Hippocampal formation (tissue), 2 donors: ENCODE data around the gene HIVEP1.
A peak's percentile ranks its signal among the peaks of the same experiment; 100 is the strongest.
"Not testable (repeated sequence)": the region's sequence is repeated elsewhere in the genome, so short reads cannot be mapped to it uniquely, and the experiment has no call there.

Experiments
- DNase-seq, 2 donors: peaks; one replicate each; lab custom pipeline; 2025; lab: John Stamatoyannopoulos, UW

HIVEP1 gene

DNA sequence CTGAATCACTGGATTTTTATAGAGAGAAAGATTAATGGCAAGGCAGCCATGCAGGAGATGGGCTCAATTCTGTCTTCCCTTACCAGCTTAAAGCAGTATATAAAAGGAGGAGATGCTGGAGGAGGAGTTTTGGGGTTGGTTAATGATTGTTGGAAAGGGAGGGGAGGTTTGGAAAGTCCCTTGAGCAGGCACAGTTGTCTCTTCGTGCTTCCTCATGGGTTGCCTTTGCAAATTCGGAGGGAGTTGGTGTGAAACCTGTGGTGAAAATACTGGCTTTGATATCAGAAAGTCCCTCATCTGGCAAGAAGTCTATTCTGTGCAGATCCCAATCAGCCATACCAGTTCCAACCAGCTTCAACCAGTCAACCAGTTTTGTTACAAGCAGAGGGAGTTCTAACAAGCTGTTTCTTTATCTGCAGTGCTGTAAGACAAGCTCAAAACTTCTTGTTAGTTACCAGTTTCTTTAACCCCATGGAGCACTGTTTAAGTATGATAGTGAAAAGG is 107.0 kb downstream of the HIVEP1 start:
- no peak for DNase-seq

DNA sequence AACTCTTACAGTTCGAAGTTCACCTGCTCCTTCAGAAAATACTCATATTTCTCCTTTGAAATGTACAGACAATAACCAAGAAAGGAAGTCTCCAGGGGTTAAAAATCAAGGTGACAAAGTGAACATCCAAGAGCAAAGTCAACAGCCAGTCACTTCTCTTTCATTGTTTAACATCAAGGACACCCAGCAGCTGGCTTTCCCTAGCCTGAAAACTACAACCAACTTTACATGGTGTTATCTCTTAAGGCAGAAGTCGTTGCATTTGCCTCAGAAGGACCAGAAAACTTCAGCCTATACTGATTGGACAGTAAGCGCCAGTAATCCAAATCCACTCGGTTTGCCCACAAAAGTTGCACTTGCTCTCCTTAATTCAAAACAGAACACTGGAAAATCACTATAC is 113.3 kb downstream of the HIVEP1 start:
- no peak for DNase-seq

- no peak for DNase-seq
Measured at GRCh38 chr6:12126051-12126450, 113.9 kb downstream of the HIVEP1 start.

DNA sequence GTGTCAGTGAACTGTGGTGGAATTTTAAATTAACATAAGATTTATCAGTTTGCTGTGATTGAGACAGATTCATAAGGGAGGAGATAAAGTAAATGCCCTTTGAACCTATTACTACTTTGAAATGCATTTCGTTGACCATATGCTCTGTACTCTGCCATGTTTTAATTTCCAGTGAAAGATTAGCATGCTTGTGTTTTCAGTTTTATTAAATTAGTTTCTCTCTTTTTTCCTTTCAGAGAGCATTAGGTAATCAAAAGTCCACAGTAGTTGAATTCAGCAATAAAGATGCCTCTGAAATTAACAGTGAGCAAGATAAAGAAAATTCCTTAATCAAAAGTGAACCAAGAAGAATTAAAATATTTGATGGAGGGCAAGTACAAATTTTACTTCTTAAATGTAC is 117.4 kb downstream of the HIVEP1 start:
- DNase-seq = no peak

- DNase-seq = no peak
Measured at GRCh38 chr6:12132351-12133222, 120.5 kb downstream of the HIVEP1 start.

DNA sequence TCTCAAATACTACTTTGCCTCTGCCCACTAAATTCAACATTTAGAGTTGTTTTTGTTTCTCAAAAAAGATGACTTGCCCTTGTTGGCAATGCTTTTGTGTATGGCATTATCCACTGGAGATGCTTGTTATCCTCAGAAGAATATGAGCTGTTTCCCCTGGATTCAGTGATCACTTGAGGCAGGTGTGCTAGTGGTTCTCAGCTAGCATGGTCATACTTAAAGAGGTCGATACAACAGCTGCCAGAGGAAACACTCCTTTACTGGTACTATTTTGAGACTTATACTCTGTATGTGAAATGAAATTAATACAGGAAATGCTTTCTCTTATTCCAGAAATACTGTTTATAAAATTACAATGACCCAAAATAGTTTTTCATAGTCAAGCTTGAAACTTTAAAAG is 122.5 kb downstream of the HIVEP1 start:
- DNase-seq = no peak

DNA sequence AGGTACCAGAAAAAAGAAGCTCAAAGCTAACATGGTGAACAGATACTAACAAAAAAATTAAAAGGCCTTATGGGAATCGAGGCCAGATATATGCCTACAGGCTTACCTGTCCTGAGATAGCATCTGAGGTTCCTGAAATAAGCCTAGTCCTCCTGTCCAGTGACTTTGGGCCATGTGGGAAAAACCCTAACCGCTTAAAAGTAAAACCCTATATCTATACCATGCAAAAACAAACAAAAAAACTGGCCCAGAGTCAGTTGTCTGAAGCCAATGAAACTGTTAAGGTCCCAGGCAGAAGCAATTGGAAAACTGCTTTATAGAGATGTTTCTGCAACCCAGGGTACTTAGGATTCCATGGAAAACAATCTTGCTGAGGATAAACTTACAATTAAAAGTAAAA is 122.9 kb downstream of the HIVEP1 start:
- DNase-seq = no peak

DNA sequence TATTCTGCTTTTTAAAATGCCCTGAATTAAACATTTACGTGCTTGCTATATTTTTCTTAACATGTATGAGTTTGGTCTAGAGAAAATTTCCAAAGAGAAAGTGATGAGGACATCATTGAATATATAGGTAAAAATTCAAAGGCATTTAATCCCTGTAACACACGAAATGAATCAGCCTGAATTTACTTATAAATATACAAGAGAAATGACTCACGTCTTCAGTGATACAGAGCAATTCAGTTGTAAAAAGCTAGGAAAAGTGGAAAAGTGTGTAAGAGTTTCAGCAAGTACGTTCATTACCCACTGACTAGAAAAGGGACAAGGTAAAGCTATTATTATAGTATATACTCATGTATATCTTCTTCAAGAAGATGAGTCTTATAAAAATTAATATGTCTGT is 124.8 kb downstream of the HIVEP1 start:
- DNase-seq = no peak

DNA sequence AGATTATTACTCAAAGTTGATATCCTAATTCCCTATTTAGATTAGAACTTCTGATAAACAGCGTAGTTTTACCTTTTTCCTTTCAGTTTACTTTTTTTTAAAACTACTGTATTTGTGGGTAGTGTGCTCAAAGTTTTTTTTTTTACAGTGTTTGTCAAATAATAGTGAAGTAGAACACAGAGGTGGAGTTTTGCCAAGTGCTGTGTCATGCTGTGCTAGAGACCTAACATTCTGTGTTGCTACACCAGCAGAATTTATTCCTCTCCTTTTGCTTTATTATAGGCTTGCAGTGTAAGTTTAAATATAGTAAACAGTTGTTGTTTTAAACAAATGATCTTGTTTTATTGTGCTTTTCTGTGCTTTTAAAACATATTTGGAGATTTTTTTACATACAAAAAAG is 125.4 kb downstream of the HIVEP1 start:
- peak in 1 of 2 donors; percentile 31 for DNase-seq

- DNase-seq = no peak
Measured at GRCh38 chr6:12138381-12138780, 126.3 kb downstream of the HIVEP1 start.

GRCh38 chr6:12138936-12139335 is 126.8 kb downstream of the HIVEP1 start:
- DNase-seq = no peak

DNA sequence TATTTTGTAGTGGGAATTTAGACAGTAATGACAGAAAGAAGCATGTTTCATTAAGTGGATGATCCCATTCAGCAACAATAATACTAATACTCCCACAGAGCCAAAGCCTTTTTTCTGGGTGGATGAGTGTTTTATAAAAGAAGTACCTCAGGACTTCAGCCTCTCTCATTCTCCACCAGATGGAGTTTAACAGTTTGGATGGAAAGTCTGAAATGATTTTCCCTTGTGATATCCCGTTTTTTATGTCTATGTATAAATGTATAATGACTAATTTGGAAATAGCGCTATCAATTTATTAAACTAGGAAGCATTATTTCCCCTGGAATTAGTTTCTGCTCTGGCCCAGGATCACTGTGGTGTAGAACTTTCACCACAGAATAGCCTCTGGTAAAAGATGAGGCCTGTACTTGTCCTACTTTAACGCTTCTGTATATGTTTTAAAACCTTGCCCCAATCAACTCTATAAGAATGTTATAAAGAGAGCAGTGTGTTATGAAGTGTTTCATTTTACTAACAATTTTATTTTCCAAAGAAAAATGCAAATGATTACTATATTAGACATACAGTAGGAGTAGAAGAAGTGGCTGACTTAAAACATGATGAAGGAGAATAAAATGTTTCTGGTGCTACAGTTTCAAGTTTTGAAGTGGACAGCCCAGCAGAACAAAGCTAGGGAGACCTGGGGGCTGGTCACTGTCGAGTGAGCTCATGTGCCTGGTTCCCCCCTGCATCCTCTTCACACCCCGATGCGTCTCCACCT is 135.6 kb downstream of the HIVEP1 start:
- DNase-seq = no peak

- DNase-seq = no peak
Measured at GRCh38 chr6:12148317-12148801, 136.2 kb downstream of the HIVEP1 start.

DNA sequence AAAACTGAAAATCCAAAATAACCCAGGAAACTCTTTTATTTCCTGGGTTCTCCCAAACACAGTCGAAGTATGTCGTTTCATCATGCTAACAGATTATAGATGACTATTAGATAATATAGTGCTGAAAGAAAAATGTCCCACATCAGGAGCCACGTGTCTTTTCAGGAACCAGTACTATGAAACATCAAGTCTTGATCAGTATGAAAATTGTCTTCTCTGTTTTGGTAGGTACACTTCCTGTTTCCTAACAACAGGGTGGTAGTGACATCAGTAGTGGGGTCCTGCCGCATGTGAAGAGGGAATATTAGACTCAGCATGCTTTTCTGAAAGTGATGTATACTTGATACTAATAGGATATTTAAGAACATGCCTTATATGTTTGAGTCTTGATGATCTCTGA is 136.7 kb downstream of the HIVEP1 start:
- no peak for DNase-seq

DNA sequence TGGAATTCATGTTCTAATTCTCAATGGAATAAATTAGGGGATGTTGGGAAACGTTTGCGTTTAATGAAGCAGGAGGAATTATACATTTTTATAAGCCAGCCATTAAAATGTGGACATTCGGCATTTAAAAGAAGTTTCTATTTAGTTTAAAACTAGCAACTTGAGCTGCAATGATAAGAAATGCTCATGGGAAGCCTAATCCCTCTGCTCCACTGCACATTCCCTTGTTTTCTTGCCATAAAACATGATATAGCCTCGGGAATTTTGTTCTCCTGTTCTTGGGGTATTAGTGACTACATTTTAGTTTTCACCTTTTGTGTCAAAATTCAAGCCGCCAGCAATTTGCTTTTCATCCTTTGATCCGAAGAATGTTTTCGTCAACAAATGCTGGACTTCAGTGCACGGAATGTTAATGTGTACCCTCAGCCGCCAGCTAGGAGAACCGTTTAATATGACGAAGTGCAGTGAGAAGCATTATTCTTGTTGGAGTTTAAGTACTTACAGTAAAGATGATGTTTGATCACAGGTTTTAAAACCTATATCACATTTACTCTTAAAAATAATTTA is 137.9 kb downstream of the HIVEP1 start:
- peak in 1 of 2 donors; percentile 33 for DNase-seq

GRCh38 chr6:12150812-12151432 is 138.8 kb downstream of the HIVEP1 start:
- peak in 1 of 2 donors; percentile 10 for DNase-seq

GRCh38 chr6:12151433-12151820 is 139.3 kb downstream of the HIVEP1 start:
- DNase-seq = no peak

DNA sequence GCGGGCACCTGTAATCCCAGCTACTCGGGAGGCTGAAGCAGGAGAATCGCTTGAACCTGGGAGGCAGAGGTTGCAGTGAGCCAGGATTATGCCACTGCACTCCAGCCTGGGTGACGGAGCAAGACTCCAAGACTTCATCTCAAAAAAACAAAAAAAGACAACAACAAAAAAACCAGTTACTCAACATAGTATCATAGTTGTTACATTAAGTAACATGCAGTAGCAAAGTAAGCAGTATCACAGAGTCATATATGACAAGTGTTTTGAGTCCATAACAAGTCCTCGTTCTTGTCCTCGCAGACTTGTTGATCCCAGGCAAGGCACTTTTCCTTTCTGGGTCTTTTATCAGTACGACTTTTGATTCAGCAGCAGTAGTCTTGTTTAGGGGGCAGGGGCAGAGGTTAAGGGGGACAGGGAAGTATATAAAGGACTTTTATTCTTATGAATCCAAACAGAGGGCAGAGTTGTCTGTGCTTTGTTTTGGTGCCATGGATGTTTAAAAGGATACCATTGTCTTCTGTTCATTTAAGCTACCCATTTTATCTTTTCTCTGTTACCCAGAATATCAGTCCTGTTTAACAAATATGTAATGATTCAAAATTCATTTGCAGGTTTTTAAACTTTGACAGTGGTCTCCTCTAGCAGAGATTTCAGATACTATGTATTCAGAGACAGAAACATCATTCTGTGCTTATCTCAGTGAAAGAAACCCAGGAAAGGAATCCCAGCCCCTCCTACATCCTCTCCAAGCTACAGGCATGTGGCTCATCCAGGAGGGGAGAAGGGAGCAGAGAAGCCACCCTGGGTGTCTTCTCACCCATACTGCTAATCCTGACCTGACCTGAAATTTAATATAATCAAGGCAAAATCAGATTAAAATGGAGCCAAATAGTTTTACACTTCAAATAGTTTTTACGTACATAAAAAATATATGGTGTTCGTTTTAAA is 140.2 kb downstream of the HIVEP1 start:
- peak; percentile 25 to 78 for DNase-seq

GRCh38 chr6:12155769-12156168 is 143.7 kb downstream of the HIVEP1 start:
- DNase-seq = not testable (repeated sequence)

DNA sequence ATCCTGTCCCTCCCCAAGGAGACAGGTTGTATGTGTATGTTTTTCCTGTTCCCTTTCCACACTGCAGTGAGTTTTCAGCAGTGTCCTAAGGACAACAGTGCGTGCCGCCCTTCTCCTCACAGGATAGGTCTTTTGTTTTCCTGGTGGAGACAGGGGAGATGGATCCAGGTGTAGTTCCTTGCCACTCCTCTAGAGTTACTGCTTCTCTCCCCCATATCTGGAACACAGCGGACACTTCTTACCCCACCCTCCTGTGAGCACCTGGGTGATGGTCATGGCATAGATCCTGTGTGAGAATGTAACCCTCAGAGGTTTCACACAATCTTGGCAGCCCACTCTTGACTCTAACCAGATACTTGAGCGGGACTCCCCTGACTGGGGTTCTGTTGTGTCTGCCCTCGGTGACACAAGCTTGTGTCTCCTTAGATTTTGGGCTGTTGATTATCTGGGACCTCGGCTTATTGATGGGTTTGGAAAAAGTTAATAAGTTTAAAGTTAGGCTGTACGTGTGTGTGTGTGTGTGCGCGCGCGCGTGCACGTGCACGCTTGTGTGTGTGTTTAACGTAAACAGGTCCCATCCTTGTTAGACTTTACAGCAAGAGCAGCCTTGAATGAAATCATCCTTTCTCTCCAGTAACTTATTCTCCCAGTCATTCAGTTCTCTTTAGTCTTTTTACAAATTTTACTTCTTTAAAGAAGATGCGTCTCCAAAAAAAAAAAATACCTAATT is 146.7 kb downstream of the HIVEP1 start:
- no peak for DNase-seq
